Breast epithelium (tissue), 4 donors: Measurements from ENCODE around the gene CEP128. TPM values are rescaled to one million over a fixed set of nuclear protein-coding genes. Genes with fewer than 3 reads are reported as not detected.

ENCODE experiments used
- DNase-seq, 2 donors: peaks; one replicate each; pipeline ENCODE4 v3.0.0-alpha.2; 2019; ENCODE audit warnings: low spot score in 2 of 2
- H3K27ac ChIP-seq, 2 donors: fragments of 200-600 bp; sonication (generic) in 1 of 2; one replicate each; pipeline ENCODE4 v1.5.1; 2016 to 2019; ENCODE audit warnings: mild to moderate bottlenecking in 1 of 2
- H3K27me3 ChIP-seq, 2 donors: fragments of 200-600 bp; sonication (generic) in 1 of 2; one replicate each; pipeline versions ENCODE4 v1.5.1 to v1.6.0; 2017 to 2019; ENCODE audit warnings: control low read depth in 1 of 2, mild to moderate bottlenecking in 1 of 2
- H3K36me3 ChIP-seq: fragments of 200-600 bp; one replicate; pipeline ENCODE4 v1.5.1; 2019
- H3K4me1 ChIP-seq, 2 donors: fragments of 200-600 bp; sonication (generic); one replicate each; pipeline ENCODE4 v1.5.1; 2016 to 2019; ENCODE audit warnings: control low read depth in 1 of 2
- H3K4me3 ChIP-seq, 3 donors: fragments of 200-600 bp; sonication (generic); 1 replicate in 2 of 3; 2 replicates in 1 of 3; pipeline ENCODE4 v1.5.1; 2016 to 2019; ENCODE audit warnings: mild to moderate bottlenecking in 3 of 3, moderate library complexity in 2 of 3
- H3K9me3 ChIP-seq, 2 donors: fragments of 200-600 bp; sonication (generic) in 1 of 2; one replicate each; pipeline ENCODE4 v1.5.1; 2016 to 2019; ENCODE audit warnings: control low read depth in 1 of 2
- CTCF ChIP-seq, 3 donors: fragments of 450-650 bp; IDR thresholded peaks; one replicate each; pipeline ENCODE4 v1.5.1; 2016 to 2017; ENCODE audit warnings: antibody characterized with exemption in 3 of 3, mild to moderate bottlenecking in 3 of 3, moderate library complexity in 3 of 3
- POLR2A ChIP-seq: fragments of 450-650 bp; IDR thresholded peaks from one replicate; pipeline ENCODE4 v1.6.1; 2016; ENCODE audit warnings: antibody characterized with exemption, mild to moderate bottlenecking, moderate library complexity
- POLR2AphosphoS5 ChIP-seq, 3 donors: sonication (generic); formaldehyde crosslinking; IDR thresholded peaks; one replicate each; pipeline ENCODE4 v1.6.1; 2017; ENCODE audit warnings: antibody characterized with exemption in 3 of 3
- intact Hi-C: fragments of 100-400 bp; cut with DNase I; formaldehyde crosslinking; loops from one replicate; pipeline ENCODE4 v1.15.1; 2023; ENCODE audit warnings: low total_unique reads
- total RNA-seq, 3 donors: library from RNA; depleted of rRNA; stranded (reverse); fragments of >200 nt; gene quantifications; one replicate each; pipeline ENCODE4 v1.1.0, GENCODE V29; 2016

Gene CEP128
- total RNA-seq, 3 donors from 2014 or later: 10.2 to 16.1 (median 11.0) TPM

GRCh38 chr14:80637756-80638619 is 303.6 kb downstream of the CEP128 start:
- Histone ChIP-seq H3K27ac (no peak overlapping the region), H3K36me3 (no peaks in the 10 kb centered on the region), H3K27me3 (no peaks in the 10 kb centered on the region), H3K4me3 (no peak overlapping the region), H3K9me3 (no peaks in the 10 kb centered on the region), H3K4me1 (no peaks in the 10 kb centered on the region)
- intact Hi-C loops: no loop called here
- TF ChIP-seq POLR2AphosphoS5 (IDR thresholded peaks at IDR 0.05) (no peak), CTCF (IDR thresholded peaks at IDR 0.05) (no peak), POLR2A (no peak)
- DNase-seq: no peak

GRCh38 chr14:80636071-80636470 is 305.5 kb downstream of the CEP128 start:
- intact Hi-C loops: no loop called here
- Histone ChIP-seq H3K4me1 (no peaks in the 10 kb centered on the region), H3K9me3 (no peaks in the 10 kb centered on the region), H3K27ac (no peak overlapping the region), H3K4me3 (no peak overlapping the region), H3K27me3 (no peaks in the 10 kb centered on the region), H3K36me3 (no peaks in the 10 kb centered on the region)
- TF ChIP-seq POLR2A (no peak), POLR2AphosphoS5 (IDR thresholded peaks at IDR 0.05) (no peak), CTCF (IDR thresholded peaks at IDR 0.05) (no peak)
- DNase-seq: no peak

- Histone ChIP-seq H3K27me3 (no peaks in the 10 kb centered on the region), H3K9me3 (no peaks in the 10 kb centered on the region), H3K36me3 (no peaks in the 10 kb centered on the region), H3K27ac (no peak overlapping the region), H3K4me3 (no peak overlapping the region), H3K4me1 (no peaks in the 10 kb centered on the region)
- DNase-seq: no peak
- intact Hi-C loops: no loop called here
- TF ChIP-seq CTCF (IDR thresholded peaks at IDR 0.05): no peak
- TF ChIP-seq POLR2AphosphoS5 (IDR thresholded peaks at IDR 0.05): no peak
- no peak for TF ChIP-seq POLR2A
These were observed 307.3 kb downstream of the CEP128 start for GRCh38 chr14:80634106-80634758.

GRCh38 chr14:80629606-80630005 is 311.9 kb downstream of the CEP128 start:
- Histone ChIP-seq H3K4me1 (no peaks in the 10 kb centered on the region), H3K9me3 (no peaks in the 10 kb centered on the region), H3K4me3 (no peak overlapping the region), H3K27ac (no peak overlapping the region), H3K36me3 (no peaks in the 10 kb centered on the region), H3K27me3 (no peaks in the 10 kb centered on the region)
- no peak for DNase-seq
- intact Hi-C loops: no loop called here
- TF ChIP-seq POLR2AphosphoS5 (IDR thresholded peaks at IDR 0.05) (no peak), POLR2A (no peak), CTCF (IDR thresholded peaks at IDR 0.05) (no peak)

GRCh38 chr14:80628547-80628946 is 313.0 kb downstream of the CEP128 start:
- TF ChIP-seq POLR2A (no peak), POLR2AphosphoS5 (IDR thresholded peaks at IDR 0.05) (no peak), CTCF (IDR thresholded peaks at IDR 0.05) (no peak)
- Histone ChIP-seq H3K36me3 (no peaks in the 10 kb centered on the region), H3K4me1 (no peaks in the 10 kb centered on the region), H3K27ac (no peak overlapping the region), H3K4me3 (no peak overlapping the region), H3K9me3 (no peaks in the 10 kb centered on the region), H3K27me3 (no peaks in the 10 kb centered on the region)
- intact Hi-C loops: no loop called here
- no peak for DNase-seq
